Right renal pelvis (tissue), 4 donors: Measurements from ENCODE around the gene RAD51B. TPM values are rescaled to one million over a fixed set of nuclear protein-coding genes. Genes with fewer than 3 reads are reported as not detected.
"Not testable (repeated sequence)": the region's sequence is repeated elsewhere in the genome, so short reads cannot be mapped to it uniquely, and the experiment has no call there.

Experiments used
- DNase-seq, 4 donors: peaks; one replicate each; pipeline ENCODE4 v3.0.0-alpha.2; 2013; ENCODE audit warnings: low read depth in 4 of 4, low spot score in 3 of 4, missing footprints in 1 of 4
- polyA plus RNA-seq, 4 donors: library from polyadenylated mRNA; unstranded; fragments of 120-200 nt; gene quantifications; one replicate each; pipeline ENCODE4 v1.2.1, GENCODE V29; 2013; ENCODE audit not compliant: insufficient read length in 4 of 4

Gene RAD51B
- polyA plus RNA-seq, 4 donors = 10.7 to 11.6 (median 11.3) TPM

DNA sequence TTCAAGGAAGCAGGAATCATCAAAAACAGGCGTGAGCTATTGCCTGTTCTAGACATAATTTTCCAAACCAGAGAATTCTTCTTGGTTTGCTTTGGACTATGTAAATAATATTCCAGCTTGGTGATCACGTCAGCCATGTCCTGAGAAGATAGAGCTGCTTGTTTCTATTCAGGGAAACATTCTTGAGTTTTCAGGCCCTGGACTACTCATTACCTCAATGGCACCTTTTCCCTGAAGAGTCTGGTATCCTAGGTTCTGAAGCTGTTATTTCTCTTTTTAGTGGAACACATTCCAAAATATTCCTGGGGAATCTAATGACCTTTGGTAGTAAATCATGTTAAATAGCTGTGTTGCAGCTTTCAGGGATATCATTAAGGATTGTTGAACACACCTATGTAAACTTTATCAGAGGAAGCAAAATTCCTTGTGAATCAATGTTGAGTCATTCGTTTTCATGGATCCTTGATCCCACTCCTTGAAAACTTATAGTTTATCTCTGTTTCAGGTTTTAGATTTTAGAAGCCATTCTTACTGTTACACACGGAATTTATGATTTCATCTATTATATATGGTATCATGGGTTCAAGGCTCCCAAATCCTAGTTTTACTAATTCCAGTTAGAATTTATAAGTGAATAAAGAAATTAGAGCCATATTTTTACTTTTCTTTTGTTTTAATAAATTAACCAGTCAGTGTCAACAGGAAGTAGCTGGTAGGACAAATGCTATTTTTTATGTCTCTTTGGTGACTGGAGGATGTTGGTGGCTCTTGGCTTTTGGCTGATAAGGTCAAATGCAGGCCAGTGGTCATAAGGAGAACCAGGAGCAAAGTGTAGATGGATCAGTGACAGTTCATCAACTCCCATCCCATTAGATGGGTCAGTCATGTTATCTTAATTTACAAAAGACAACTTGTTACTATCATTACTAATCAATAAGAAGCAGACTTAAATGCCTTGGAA lies 593.2 kb downstream of the RAD51B start:
- DNase-seq = no peak

DNA sequence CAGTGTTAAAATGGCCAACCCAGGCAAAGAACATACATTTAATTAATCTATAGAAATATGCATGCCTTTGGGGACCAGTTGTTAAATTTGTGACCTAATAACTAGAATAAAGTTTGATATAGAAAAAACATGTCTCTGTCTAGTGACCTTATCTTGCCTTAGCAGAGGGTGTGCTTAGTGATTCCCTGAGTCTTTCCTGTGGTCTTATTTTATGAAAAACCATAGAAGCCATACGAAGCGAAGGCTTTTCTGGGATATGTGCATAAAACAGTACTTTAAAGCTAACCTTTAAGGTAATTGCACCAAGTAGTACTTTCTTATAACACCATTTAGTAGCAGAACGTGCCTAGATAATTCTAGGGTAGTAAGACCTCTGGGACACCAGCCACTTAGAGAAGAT lies 593.9 kb downstream of the RAD51B start:
- DNase-seq = no peak

DNA sequence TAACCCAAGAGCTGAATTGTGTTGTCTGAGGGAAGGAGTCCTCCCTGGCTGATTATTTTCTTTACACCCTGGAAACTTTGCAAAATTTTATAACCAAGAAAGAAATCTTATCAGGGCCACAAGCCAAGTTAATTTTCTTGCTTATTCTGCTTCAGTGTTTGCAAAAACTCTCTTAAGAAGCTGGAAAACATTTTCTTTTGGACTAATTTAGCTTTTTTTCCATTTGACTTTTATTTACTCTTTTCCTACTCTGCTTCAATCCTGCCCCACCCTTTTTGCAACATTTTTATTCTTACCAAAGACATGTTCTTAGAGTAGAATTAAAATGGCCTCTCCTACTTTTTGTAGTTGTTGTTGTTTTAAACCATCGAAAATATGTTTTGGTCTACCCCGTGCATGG lies 594.5 kb downstream of the RAD51B start:
- no peak for DNase-seq

DNA sequence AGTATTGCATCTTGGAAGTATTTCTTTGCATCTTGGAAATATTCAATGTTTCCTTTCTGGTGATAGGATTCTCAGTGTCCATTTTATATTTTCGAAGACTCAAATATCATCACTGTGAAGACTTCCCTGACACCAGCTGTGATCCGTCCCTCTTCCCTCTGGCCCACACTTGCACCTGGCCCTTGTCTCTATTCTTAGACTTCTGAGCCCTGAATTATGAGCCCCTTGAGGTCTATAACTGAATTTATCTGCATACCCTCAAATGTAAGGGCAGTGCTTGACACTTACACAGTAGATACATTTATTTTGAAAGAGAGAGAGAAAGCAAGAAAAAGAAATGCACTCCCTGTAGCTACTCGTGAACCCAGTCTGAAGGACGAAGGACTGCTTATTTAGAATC lies 596.6 kb downstream of the RAD51B start:
- DNase-seq = no peak

DNA sequence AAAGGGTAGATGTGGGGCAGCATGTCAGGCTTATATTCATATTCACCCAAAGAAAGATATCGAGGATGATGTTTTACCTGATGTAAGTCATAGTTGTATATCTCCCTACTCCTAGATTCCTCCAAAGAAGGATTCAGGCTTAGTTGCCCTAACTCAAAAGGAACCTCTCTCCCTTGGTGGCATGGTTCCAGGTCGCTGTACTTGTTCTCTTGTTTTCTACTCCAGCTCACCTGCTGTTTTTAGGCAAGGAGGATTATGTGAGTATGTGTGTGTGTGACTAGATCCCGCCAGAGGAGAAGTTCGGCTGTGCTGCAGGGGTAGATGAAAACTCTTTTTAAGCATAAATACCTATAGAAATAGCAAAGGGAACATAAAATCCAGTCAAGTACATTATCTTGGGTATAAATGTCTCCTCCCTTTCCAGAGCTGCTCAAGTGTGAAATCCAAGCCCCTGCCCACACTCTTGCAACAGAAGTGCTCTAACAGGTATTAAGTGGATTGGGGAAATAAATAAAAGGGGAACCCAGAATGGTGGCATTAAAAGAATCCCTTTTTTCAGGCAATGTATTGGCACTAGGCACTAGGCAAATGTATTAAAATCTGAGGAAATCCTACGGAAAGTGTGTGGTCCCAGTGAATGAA lies 597.6 kb downstream of the RAD51B start:
- DNase-seq = no peak

DNA sequence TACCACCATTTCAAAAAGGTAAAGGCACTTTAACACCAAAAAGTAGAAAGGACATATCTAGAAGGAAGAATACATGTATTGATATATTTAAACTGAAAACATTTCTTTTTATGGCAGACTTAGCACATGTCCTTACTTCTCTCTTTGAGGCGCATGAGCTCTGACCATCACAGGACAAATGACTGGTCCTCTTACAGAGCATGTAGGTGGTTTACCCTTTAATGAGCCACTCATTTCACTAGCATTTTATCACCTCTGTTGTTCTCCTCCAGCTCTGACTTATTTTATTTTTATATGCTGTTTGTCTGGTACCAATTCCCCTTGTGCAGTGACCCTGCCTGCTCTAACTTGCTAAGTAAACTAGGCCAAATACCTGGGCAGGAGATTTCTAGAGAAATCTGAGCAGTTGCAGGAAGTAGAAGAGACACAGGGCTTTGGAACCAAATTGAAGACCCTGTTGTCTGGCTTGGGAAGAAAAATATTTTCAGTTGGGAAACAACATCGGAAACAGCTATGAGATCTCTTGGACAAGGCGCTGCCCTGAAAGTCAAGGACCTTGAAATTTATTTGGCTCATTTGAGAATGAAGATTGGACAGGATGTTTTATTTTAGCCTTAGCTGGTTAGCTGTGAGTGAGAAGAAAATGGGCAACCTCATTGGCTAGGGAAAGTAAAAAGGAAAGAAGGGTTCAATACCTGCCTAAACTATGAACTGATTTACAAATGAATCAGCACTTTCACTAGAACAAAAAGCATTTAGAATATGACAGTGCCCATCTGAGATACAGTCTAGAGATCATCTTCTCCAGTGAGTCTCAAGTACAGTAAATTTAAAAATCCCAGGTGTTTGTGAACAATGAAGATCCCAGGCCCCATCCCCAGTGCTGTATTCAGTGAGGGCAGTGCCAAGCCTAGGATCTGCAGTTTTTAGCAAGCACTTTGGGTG lies 598.9 kb downstream of the RAD51B start:
- no peak for DNase-seq

DNA sequence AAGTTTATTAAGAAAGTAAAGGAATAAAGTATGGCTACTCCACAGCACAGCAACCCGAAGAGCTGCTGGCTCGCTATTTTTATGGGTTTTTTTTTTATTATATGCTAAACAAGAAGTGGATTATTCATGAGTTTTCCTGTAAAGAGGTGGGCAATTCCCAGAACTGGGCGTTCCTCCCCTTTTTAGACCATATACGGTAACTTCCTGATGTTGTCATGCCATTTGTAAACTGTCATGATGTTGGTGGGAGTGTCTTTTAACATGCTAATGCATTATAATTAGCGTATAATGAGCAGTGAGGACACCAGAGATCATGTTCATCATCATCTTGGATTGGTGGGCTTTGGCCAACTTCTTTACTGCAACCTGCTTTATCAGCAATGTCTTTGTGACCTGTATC lies 600.8 kb downstream of the RAD51B start:
- DNase-seq = no peak

DNA sequence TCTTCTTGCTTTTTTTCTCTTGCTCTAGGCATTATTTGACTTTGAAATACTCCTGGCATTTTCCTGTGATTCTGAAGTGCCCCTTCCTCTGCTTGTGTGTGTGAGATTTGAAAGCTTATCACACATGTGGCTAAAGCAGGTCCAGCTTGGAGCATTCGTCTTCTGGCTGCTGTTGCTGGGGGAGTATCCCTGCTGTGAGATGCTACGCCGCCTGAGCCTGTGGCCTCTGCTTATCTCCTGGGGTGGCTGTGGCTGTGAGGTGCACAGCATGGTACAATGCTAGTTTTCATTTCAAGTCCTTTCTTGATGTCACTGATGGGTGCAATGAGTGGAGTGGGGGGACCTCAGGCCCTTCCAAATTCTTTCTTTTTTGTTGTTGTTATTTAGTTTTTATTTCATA lies 601.5 kb downstream of the RAD51B start:
- DNase-seq = no peak

DNA sequence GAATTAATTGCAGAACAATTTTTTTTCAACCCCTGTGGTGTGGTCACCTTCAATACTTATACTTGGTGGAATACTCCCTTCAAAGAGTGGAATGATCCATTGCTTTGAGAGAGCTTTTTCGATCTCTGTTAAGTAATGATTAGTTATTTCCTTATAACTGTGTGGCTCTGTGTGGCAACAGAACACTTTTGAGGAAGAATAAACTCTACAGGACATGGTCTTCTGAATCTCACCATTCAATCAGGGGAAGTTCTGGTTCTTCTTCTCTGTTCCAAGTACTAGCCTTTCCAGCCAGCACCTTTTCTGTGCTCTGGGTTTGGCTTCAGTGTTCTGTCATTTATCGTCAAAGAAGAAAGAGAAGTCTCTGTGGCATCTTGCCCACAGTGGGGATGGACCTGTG lies 604.1 kb downstream of the RAD51B start:
- DNase-seq = no peak

DNA sequence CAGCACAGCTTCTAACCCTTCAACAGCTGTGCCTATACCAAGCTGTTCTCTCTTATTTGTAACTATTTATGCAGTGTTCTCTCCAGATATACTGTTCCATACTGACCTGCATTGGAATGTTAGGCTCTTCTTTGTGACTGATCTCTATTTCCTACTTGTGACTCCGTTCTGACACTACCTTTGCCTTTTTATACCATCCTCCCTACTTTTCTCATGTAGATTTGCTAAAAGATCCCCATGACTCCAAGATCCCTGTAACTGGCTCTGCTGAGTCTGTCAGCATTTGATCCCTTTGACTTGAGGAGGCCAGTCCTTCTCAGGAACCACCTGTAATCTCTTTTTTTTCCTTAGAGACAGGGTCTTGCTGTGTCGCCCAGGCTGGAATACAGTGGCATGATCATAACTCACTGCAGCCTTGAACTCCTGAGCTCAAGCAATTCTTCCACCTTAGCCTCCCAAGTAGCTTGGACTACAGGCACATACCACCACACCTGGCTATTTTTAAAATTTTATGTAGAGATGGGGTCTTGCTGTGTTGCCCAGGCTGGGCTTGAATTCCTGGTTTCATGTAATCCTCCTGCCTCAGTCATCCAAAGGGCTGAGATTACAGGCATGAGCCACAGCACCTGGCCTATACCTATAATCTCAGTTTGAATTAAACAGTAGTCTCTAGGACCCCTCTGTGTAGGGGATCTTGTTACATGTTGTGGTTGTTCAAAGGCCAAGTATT lies 605.0 kb downstream of the RAD51B start:
- DNase-seq = no peak

DNA sequence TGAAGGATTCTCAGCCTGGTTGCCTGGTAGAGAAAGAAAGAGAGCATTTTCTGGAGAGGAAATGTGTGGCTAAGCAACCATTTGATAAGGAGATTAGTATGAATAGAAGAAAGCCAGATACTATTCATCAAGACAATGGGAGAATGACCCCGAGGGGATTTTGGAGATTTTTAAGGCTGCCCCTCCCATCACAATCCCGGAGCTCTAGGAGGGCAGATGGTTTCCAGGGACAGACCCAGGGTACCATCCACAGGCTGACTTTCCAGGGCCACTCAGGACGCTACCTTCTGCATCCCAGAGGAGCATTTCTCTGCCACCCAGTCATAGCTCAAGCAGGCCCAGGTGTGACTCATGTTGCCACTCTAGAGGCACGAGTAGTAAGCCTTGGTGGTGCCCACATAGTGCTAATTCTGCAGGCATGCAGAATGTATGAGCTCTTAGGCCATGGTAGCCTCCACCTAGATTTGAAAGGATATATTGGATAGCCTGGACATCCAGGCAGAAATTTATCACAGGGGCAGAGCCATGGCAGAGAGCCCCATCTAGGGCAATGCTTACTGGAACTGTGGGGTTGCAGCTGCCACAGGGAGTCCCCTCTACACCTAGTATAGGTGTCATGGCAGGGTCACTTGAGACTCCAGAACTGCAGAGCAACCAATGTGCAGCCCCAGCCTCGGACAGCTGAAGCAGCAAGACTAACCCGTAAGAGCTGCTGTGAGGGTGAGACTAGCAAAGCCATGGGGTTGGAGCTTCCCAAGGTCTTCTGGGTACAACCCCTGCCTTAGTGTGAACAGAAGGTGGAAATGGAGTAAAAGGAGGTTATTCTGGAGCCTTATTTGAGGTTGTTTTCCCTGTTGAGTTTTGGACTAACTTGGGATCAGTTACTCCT lies 607.3 kb downstream of the RAD51B start:
- no peak for DNase-seq

DNA sequence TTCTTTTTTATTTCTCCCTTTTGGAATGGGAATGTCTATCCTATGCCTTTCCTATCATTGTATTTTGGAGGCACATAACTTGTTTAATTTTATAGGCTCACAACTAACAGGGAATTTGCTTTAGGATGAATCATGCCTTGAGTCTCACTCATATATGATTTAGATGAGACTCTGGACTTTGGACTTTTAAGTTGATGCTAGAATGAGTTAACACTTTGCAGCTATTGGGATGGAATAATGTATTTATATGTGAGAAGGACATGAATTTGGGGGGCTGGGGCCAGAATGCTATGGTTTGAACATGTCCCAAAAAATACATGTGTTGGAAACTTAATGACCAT lies 607.9 kb downstream of the RAD51B start:
- DNase-seq = no peak

DNA sequence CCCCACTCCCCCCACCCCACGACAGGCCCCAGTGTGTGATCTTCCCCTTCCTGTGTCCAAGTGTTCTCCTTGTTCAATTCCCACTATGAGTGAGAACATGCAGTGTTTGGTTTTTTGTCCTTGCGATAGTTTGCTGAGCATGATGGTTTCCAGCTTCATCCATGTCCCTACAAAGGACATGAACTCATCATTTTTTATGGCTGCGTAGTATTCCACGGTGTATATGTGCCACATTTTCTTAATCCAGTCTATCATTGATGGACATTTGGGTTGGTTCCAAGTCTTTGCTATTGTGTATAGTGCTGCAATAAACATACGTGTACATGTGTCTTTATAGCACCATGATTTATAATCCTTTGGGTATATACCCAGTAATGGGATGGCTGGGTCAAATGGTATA lies 609.3 kb downstream of the RAD51B start:
- DNase-seq = not testable (repeated sequence)

DNA sequence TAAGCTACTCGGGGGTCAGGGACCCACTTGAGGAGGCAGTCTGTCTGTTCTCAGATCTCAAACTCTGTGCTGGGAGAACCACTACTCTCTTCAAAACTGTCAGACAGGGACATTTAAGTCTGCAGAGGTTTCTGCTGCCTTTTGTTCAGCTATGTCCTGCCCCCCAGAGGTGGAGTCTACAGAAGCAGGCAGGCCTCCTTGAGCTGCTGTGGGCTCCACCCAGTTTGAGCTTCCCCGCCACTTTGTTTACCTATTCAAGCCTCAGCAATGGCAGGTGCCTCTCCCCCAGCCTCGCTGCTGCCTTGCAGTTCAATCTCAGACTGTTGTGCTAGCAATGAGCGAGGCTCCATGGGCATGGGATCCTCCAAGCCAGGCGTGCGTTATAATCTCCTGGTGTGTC lies 614.6 kb downstream of the RAD51B start:
- not testable (repeated sequence) for DNase-seq

DNA sequence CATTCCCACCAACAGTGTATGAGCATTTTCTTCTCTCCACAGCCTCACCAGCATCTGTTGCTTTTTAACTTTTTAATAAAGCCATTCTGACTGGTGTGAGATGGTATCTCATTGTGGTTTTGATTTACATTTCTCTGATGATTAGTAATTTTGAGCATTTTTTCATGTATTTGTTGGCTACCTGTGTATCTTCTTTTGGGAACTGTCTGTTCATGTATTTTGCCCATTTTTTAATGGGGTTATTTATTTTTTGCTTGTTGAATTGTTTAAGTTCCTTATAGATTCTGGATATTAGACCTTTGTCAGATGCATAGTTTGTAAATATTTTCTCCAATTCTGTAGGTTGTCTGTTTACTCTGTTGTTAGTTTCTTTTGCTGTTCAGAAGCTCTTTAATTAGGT lies 616.1 kb downstream of the RAD51B start:
- not testable (repeated sequence) for DNase-seq

DNA sequence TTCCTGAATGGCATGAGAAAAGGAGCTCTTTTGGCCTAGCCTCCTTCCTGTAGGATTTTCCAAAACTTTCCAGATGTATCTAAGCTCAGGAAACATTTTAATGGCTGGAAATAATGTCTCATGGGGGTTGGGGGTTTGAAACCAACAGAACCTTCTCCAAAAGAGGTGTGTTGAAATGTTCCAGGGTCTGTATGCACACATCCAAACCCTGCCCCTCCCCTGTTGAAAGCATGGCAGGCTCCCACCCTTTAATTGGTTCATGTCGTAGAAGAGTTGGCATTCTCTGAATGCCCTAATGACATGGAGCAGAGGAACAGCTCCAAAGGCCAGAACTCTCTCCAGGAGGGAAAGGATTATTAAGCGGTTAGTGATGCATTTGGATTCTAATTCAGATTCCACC lies 620.1 kb downstream of the RAD51B start:
- DNase-seq = no peak

DNA sequence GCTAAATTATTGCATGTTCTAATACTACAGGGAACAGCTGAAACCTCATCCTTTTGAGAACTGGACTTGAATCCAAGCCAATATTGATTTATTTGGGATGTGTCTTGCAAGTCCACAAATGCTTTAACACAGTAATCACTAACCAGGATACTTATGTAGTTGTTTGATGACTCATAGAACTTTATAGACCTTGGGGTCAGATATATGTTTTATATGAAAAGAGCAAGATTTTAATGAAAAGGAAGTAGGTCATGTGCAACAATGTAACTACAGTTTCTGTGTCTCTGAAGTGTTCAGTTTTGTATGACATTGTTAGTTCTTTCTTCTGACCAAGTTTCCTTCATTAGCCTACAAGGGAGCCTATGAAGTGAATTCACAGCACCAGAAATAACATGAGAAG lies 621.2 kb downstream of the RAD51B start:
- no peak for DNase-seq

DNA sequence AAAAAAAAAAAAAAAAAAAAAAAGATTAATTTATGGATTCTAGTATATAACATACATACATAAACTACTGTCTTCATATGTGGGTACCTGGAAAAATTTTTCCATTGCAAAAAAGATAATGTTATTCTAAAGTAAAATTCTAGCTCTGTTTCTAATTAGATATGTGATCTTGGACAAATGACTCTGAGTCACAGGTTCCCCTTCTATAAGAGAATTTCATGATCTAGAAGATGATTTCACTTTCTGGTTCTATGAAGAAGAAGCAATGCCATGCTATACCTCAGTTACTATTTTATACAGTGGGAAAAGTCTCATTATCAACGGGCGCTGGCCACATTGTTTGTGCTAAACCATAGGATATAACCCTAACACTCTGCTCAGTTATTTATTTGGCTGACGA lies 622.0 kb downstream of the RAD51B start:
- no peak for DNase-seq

DNA sequence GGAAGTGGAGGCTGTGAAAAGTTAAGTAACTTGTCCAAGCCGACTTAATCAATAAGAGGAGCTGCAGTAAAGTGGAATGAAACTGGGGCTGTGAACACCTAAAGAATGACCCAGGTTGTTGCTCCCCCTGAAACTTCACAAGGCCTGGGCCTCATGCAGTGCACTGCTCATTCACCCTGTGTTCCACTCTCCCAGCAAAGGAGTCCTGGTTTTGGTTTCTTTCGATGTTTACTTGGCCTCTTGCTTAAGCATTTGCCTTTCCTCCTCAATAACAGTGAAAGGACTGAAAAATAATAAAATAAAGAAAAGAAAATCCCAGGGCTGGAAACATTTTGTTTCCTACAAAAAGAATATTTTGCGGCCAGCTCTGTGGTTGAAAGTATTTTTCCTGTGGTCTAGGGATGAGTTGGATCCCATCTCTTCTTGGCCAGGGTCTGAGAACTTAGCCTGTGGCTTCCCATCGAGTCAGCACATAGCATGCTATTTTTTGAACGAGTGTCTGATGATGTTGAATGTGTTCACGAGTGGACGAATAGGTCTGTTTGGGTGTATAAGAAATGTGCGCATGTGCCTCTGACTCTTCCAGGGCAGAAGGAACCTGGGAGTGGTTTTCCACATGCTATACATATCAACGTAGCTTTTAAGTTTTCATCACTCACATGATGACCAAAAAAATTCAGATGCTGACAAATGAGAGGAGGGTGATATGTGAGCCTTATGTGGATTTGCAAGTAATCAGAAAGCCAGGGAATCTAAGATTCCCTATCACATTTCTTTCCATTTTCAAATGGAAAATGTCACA lies 623.5 kb downstream of the RAD51B start:
- DNase-seq = no peak
